Femur (tissue), 1 donor: Measurements from ENCODE around the gene HDHD2.
"Not testable (repeated sequence)": the region's sequence is repeated elsewhere in the genome, so short reads cannot be mapped to it uniquely, and the experiment has no call there.

Experiments used
- DNase-seq: peaks from one replicate; pipeline ENCODE4 v3.0.0-alpha.2; 2017

Gene HDHD2, protein sequence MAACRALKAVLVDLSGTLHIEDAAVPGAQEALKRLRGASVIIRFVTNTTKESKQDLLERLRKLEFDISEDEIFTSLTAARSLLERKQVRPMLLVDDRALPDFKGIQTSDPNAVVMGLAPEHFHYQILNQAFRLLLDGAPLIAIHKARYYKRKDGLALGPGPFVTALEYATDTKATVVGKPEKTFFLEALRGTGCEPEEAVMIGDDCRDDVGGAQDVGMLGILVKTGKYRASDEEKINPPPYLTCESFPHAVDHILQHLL

DNA sequence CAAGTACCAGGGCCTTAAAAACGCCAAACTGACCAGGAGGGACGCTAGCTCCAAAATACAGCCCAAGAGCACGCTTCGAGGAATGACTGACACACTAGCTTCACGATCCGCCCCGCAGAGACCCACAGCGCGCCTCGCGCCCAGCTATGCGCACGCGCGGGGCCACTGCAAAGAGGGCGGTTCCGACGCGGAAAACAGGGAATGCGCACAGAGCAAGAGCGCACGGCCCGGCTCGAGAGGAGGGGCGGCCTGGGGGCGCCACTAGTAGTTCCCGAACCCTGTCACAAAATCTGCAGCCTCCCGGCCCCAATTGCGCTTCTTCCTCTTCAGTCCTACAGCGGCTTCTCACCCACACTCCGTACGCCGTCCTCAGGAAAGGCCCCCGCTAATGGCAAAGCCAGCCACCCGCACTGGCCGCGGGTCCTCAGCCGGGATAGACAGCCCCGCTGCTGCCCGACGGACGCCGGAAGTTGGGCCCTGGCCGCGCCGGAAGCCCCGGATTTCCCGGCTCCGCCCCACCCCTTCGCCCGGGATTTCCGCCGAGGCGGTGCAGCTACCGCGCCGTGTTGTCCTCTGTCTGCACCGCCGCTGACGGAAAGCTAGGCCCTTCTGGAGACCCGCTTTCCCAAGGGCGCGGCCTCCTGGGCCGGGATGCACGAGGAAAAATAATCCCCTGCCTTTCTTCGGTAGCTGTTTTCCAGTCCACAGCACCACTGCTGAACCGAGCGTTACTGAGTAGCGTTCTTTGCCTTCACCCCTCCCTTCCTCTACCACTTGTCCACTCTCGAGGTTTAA lies at the start of gene HDHD2:
HDHD2 (minus strand) TSS at position 472 of the 795 bp plus-strand sequence. CDS start 14,061 bp downstream, outside the sequence.
- DNase-seq: peak; percentile 92

DNA sequence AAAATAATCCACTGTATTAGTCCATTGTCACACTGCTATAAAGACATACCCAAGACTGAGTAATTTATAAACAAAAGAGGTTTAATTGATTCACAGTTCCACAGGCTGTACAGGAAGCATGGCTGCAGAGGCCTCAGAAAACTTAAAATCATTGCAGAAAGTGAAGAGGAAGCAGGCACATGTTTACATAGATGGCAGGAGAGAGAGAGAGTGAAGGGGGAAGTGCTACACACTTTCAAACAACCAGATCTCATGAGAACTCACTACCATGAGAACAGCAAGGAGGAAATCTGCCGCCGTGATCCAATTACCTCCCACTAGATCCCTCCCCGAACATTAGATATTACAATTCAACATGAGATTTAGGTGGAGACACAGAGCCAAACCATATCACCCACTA lies 45.7 kb upstream of the HDHD2 start:
- DNase-seq: not testable (repeated sequence)

DNA sequence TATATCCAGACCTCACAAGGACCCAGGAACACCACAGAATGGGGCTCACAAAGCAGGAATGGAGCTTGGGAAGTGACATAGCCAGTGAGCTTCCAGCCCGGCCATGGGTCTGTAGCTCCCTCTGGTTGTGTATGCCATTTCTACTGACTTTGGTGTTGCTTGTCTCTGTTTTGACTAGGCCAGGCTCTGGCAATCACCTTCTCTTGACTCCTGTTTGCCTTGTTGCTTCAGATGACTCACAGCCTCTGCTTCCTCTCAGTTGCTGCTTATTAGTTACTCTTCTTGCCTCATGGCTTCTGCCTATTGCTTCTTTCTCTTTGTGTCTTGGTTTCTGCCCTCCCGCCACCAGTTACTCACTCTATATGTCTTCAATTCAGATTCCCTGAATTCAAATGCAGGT lies 41.7 kb upstream of the HDHD2 start:
- no peak for DNase-seq

DNA sequence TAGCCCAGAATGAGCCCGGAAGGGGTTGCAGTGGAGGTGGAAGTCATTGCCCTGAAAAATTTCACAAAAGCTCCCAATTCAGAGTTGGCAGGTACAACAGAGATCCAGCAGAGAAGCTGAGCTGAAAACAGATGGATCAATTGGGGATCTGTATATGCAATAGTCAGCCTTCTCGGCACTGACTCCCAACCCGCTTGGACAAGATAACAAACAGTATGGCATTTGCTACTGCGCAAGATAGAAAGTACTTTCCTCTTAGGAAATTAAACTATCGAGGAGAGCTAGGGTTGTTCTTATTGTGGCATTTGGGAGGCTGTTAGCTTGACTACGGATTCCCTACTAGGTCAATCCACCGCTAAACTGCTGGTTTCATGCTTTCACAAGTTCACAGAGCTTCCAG lies 37.4 kb upstream of the HDHD2 start:
- DNase-seq: no peak

DNA sequence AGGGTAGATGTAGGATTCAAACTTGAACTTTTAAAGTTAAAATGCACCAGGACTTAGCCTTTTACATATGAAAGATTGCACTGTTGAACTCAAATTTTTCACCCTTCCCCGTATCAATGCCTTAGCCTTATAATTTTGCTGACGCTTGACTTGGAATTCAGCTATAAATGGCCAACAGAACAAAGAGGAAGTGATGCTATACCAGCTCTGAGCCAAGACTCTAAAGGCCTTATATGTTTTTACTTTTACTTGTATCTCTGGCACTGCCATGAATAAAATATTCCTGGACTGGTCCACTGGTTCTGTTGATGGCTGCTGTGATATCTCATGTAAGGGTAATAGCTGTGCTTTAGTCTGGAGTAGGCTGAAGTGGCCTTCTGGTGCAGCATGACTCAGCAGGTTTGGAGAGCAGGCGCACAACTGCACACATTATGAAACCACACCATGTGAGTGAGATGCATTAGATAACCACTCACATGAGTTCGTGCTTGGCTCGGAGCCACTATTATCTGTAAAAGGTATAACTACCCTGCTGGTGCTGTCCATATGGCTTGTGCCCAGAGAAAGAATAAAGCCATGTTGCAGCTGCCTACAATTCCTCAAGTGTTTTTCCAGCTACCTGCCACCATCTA lies 34.2 kb upstream of the HDHD2 start:
- no peak for DNase-seq

DNA sequence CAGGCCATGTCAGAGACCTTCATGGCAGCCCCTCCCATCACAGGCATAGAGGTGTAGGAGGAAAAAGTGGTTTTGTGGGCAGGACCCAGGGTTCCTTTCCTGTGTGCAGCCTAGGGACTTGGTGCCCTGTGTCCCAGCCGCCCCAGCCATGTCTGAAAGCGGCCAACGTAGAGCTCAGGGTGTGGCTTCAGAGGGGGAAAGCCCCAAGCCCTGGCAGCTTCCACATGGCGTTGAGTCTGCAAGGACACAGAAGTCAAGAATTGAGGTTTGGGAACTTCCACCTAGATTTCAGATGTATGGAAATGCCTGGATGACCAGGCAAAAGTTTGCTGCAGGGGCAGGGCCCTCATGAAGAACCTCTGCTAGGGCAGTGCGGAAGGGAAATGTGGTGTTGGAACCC lies 31.9 kb upstream of the HDHD2 start:
- DNase-seq: not testable (repeated sequence)

DNA sequence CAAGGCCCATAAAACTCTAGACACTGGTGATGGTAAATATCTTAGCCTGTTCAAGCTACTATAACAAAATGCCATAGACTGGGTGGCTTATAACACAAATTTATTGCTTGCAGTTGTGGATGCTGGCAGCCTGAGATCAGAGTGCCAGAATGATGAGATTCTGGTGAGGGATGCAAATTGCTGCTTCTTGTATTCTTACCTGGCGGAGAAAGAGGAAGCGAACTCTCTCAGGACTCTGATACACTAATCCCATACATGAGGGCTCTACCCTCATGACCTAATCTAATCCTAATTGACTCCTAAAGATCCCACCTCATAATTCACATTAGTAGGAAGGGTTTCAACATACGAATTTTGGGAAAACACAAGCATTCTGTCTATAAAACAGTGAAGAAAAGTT lies 30.5 kb upstream of the HDHD2 start:
- no peak for DNase-seq

DNA sequence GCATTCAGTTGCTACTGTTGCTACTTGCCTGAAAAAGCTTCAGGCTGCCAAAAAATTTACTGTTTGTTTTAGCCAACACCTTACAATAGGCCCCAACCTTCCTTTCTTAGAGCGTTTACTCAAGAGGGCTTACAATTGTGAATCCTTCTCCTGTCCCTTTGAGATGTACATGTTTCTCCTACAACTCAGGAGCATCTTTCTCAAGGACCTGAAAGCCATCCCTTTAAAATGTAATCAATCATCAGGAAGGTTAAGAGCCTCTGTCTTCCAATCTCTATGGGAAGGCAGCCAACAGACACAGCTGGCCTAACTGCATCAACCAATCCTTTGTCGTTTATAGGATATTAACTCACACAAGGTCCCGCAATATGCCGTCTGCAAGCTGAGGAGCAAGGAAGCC lies 29.2 kb upstream of the HDHD2 start:
- DNase-seq: peak; percentile 40

DNA sequence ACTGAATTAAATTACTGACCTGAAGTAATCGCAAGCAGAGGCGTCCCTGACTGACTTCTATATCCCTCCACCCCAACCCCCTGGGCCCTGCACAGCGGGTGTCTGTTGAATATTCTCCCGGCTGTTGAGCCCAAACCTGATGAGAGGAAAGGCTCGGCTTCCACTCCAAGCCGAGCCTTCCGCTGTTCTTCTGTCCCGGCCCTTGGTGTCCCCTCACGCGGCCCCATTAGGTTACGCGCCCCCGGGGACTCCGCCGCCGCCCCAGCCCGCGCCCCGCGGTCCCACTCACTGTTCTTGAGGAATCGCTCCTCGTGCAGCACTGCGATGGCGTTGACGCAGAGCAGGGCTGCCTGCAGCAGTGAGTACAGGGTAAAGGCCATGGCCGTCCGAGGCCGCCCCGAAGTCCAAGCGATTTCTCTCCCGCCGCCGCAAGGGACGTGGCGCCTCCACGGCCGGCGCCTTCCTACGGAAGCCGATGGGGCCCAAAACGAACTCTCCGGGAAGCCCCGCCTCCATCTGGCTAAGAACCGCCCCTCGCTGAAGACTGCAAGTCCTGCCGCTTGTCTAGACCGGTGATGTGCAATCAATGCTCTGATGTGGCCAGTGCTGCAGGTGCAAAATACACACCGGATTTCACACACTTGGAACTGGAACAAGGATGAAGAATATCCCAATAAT lies 25.7 kb upstream of the HDHD2 start, which contains the start of gene IER3IP1:
IER3IP1 (minus strand) TSS at position 467 of the 678 bp plus-strand sequence; CDS start at position 380, 87 bp downstream.
- DNase-seq: peak; percentile 94

DNA sequence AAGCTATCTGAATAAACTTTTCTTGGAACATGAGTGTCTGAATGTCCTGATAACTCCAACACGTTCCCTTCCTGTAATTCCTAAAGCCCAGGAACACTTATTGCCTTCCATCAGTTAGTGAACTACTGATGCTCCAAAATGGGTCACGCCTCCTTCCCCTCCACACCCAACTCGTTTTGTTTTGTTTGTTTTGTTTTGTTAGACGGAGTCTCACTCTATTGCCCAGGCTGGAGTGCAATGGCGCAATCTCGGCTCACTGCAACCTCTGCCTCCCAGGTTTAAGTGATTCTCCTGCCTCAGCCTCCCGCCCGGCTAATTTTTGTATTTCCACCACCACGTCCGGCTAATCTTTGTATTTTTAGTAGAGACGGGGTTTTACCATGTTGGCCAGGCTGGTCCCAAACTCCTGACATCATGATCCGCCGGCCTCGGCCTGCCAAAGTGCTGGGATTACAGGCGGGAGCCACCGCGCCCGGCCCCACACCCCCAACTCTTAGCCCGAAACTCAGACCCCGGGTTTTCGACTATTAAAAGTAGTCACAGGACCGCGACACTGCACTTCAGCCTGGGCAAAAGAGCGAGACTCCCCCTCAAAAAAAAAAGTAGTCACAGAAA lies 25.1 kb upstream of the HDHD2 start:
- DNase-seq: peak; percentile 31

DNA sequence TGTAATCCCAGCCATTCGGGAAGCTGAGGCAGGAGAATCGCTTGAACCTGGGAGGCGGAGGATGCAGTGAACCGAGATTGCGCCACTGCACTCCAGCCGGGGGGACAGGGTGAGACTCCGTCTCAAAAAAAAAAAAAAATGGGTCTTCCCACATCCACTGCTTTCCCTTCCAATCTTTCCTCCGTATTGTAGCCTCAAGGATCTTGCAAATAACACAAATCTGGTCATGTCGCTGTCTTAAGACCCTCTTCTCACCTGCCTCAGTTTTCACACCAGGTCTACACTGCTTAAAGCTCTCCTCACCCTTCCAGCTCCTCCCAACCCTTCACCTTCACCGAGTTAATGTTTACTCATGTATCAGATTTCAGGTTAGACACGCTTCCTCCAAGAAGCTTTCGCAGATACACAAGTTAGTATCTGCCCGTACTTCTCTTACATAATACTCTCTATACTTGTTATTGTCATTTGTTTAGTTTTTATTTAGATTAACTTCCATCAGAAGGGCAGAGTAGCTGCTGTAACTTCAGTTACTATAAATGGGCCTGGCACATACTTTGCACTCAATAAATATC lies 24.3 kb upstream of the HDHD2 start:
- no peak for DNase-seq

DNA sequence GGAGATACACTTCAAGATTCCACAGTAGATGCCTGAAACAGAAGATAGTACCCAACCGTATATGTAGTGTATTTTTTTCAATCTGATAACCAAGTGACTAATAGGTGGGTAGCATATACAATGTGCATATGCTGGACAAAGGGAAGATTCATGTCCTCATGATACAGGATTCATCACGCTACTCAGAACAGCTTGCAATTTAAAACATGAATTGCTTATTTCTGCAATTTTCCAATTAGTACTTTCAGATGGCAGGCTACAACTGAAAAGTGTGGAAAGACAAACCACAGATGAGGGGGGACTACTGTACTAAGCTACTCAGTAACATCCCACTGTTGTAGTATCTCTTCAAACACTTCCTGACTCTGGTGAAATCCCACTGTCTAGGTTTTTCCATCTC lies 22.2 kb upstream of the HDHD2 start:
- no peak for DNase-seq

DNA sequence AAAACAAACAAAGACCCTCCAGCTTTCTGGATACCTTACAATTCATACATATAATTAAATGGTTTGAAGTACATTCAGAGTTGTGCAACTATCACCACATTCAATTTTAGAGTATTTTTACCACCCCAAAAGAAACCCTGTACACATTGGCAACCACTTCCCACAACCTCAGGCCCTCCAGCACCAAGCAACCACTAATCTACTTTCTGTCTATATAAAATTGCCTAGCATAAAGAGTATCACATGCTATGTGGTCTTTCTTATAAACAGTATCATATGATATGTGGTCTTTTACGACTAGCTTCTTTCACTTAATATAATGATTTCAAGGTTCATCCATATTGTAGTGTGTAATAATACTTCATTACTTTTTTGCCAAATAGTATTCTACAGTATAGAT lies 18.6 kb upstream of the HDHD2 start:
- DNase-seq: peak; percentile 25

DNA sequence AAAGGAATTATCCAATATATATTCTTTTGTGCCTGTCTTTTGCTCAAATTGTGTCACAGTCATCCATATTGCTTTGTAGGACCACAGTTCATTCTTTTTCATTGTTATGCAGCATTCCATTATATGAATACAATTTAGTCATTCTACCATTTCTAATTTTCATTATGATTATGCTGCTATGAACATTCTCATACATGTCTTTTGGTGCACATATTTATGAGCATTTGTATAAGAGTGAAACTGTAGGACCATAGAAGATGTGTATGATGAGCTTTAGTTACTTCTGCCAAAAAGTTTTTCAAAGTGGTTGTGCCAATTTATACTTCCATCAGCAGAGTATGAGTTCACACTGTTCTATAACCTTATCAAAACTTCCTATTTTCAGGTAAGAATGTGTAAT lies 18.2 kb upstream of the HDHD2 start:
- DNase-seq: no peak

DNA sequence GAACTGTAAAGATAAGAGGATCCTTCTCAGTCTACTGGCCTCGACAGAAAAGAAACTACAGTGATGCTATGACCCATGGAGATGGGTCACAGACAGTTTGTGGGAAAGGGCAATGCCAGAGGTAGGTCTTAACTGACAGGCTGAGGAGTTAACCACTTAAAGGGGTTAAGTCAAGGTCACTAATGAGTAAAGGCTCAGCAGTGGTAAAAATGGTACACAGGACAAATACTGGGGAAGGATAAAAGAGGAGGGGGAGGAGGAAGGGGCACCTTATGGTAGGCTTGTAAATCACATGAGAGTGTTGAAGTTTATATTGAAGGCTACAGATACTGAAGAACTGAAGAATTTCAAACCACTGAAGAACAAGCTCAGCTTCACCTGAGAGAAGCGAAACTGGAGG lies 16.0 kb upstream of the HDHD2 start:
- DNase-seq: no peak

DNA sequence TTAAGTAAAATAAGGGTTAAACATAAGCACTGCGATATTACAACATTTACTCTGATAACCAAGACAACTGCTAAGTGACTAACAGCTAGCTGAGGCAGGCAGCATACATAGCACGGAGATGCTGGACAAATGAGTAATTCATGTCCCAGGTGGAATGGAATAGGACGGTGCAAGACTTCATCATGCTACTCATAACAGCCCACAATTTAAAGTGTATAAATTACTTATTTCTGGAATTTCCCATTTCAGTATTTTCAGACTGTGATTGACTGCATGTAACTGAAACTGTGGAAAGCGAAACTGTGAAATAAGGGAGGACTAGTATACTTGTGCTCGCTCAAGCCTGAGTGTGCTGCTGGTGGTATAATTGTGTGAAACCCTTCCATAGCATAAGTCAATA lies 12.9 kb upstream of the HDHD2 start:
- DNase-seq: no peak

DNA sequence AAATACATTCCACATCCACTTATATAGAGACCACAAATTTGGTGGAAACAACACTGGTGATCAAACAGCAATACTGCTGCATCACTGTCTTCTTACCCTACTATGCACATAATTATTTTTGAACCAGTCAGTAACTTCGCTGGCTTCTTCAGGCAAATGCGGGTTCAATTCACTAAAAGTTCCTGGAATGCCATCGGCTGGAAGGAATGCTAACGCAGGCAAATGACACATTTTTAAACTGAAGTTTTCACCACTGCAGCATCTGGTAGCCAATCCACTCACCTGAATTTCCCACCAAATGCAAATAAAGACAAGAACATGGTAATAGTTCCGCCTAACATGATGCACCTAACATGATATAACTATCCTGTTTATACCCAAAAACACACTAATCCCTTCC lies 10.0 kb upstream of the HDHD2 start:
- no peak for DNase-seq

DNA sequence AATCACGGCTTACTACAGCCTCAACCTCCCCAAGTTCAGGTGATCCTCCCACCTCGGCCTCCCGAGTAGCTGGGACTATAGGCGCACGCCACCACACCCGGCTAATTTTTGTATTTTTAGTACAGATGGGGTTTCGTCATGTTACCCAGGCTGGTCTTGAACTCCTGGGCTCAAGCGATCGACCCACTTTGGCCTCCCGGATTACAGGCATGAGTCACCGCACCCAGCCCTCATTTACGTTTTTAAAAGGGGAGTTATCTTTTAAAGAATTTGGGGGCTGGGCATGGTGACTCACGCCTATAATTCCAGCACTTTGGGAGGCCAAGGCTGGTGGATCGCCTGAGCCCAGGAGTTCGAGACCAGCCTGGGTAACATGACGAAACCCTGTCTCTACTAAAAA lies 8.1 kb upstream of the HDHD2 start:
- DNase-seq: not testable (repeated sequence)

DNA sequence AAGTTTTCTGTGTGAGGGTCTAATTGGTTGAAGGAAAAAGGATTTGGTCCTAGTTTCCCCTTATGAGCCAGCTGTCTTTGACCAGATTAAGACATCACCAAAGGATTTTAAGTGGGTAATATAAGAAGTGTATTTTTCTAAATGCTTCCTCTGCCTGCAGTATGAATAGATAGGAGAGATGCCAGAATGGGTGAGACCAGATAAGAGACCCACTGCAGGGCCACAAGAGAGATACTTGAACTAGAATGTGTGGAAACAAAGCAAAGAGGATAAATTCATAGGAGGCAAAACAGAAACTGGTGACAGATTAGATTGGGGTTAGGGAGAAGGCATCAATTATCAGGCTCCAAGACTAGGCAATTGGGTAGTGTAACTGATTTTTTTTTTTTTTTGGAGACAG lies 1.1 kb upstream of the HDHD2 start:
- no peak for DNase-seq

DNA sequence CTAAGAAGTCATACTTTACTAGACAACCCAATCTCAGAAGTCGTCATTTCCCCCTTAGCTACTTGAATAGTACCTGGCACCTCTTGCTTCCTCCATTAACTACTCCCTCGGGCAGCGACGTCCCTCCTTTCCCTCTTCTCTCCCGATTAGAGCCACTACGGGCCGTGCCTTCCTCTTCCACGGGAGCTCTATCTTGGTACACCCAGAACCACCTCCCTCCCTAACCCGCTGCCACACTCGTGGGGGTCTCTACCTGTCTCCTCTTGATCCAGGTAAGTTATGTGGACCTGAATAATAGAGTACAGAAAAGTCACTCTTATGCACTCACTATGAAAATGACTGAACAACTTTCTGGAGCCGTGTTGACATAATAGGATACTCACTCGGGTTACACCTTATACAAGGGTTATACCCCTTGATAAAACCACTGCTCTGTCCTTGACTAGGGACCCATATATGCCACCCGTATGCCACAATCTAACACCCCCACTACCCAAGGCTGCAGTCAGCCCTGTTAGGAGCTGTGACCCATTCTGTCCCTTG lies 595 bp upstream of the HDHD2 start:
- DNase-seq: peak; percentile 24

DNA sequence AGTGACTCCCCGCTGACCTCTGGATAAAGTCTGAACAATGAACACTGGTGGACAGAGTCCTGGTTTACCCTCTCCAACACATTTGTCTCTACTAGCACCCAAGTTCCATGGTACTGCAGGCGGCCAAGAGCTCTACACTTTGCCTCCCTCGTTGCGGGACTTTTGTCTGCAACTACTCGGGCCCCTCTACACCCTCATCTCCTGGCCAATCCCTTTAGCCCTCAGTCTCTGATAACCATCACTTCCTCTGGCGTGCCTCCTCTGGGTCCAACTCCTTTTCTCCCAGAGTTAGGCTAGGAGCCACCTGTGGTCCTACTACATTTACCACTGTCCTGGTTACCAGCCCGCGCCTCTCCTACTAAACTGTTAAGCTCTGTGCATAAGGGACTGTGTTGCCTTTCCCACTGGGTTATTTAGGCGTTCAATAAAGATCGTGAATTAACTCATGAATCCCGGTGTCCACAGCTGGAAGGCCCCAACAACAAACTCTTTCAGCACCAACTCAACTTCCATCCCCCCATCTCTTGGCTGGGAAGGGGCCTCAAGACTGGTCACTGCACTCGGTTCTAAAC lies 757 bp downstream of the HDHD2 start:
- DNase-seq: peak; percentile 24

DNA sequence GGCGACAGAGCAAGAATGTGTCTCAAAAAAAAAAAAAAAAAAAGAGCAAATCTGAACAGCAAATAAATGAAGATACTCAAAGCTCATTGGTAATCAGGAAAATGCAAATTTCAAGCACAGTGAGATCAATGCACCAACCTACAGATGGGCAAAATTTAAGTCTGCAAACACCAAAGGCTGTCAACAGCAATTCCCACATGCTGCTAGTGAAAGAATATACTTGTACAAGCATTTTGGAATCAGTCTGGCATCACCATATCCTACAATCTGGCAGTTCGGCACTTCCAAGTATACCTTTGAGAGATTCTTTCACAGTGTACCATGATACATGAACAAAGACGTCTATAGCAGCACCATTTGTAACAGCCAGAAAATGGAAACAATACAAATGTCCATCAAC lies 4.1 kb downstream of the HDHD2 start:
- DNase-seq: no peak
